Measurements from ENCODE around the gene INSIG1. TPM values are rescaled to one million over a fixed set of nuclear protein-coding genes. Genes with fewer than 3 reads are reported as not detected.

Gene INSIG1
- total RNA-seq, 1 experiment from 2014 or later = 54.7 TPM

DNA sequence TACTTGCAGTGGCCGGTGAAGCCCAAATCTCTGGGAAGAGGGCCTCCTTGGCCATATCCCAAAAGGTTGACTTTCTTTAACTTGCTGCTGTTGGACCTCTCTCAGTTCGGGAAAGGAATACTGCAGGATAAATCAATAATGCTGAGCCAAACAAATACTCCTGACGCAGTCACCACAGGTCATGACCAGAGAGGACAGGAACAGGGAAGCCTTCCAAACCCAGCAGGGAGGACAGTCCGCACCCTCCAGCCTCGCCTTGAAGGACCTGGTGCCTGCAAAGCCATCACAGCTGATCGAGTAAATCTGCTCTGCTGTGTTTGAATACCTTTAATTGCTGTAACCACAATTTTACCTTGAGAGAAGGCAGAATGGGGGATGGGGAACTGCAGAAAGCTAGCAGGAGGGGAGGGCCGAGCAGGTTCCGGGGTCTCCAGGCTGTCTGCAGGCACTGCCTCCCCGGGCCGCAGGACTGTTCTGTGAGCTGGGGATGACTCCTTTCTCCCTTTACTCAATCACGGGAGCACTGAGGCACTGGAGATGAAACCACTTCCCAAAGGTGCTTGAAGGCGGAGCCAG, 20.8 kb upstream of the INSIG1 start (continued):
- TF ChIP-seq, protein P1, sequence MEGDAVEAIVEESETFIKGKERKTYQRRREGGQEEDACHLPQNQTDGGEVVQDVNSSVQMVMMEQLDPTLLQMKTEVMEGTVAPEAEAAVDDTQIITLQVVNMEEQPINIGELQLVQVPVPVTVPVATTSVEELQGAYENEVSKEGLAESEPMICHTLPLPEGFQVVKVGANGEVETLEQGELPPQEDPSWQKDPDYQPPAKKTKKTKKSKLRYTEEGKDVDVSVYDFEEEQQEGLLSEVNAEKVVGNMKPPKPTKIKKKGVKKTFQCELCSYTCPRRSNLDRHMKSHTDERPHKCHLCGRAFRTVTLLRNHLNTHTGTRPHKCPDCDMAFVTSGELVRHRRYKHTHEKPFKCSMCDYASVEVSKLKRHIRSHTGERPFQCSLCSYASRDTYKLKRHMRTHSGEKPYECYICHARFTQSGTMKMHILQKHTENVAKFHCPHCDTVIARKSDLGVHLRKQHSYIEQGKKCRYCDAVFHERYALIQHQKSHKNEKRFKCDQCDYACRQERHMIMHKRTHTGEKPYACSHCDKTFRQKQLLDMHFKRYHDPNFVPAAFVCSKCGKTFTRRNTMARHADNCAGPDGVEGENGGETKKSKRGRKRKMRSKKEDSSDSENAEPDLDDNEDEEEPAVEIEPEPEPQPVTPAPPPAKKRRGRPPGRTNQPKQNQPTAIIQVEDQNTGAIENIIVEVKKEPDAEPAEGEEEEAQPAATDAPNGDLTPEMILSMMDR (IDR thresholded peaks at IDR 0.05 in 2 of 3, conservative IDR thresholded peaks at IDR 0.05 in 1 of 3; ENCODE audit: borderline replicate concordance in 1 of 3, insufficient read depth in 1 of 3, low read depth in 2 of 3, low read length in 2 of 3) = no peak
- TF ChIP-seq RAD21 (IDR thresholded peaks at IDR 0.05; ENCODE audit: low read depth) (no peak), CBX3 (IDR thresholded peaks at IDR 0.05; ENCODE audit: low read depth) (no peak)

DNA sequence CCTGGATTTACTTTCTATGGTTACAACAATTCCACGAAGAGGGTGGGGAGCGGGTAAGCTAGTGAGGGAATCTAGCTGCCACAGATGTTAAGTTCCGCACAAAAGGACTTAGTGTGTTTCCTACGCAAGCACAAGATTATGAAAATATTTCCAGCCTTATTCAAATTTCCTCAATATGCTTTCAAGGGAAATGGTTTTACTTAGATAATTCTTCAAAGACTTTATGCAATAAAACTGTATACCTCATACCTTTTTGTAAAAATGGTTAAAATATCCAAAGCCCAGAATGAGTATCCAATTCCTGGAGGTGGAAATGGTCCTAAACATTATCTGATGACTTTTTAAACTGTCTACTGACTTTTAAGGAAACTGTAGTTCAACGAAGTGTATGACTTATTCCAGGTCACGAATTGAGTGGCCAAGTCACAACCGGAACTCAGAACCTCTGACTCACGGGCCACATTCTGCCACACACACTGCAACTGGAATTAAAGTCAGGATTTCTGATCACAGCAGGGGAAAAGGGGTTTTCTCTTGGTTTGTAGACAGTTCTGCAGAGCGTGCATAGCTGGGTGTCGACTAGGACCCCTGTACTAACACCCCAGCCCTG, 20.2 kb upstream of the INSIG1 start:
- Histone ChIP-seq H3K4me3 (replicated peaks in 1 of 2; ENCODE audit: low read depth in 1 of 2, low read length in 2 of 2) (no peak overlapping the region), H2AFZ (ENCODE audit: low read depth, low read length, poor library complexity, severe bottlenecking) (peak overlapping the region; percentile 16), H3K9me2 (ENCODE audit: insufficient read depth) (no peaks in the 10 kb centered on the region), H3K9ac (ENCODE audit: low read length) (no peak overlapping the region), H3K9me3 (ENCODE audit: control insufficient read depth in 1 of 2, insufficient read depth in 1 of 2, low read depth in 1 of 2, low read length in 2 of 2) (no peaks in the 10 kb centered on the region), H3K27me3 (ENCODE audit: insufficient read depth, low read length) (peaks cover 23% of the 10 kb centered on the region; the same call in 1 of the 2 replicates), H3K79me2 (ENCODE audit: insufficient read depth, low read length) (no peaks in the 10 kb centered on the region), H4K20me1 (ENCODE audit: insufficient read depth) (no peaks in the 10 kb centered on the region), H3K36me3 (ENCODE audit: control insufficient read depth in 1 of 2, insufficient read depth in 2 of 2, low read length in 2 of 2) (no peaks in the 10 kb centered on the region), H3K4me2 (ENCODE audit: low read length) (0 out of 2 replicates have a peak overlapping the region, but pooled peaks have one; percentile 14), H3K4me1 (ENCODE audit: control insufficient read depth in 1 of 2, insufficient read depth in 2 of 2, low read length in 2 of 2) (peaks cover 0 to 19% of the 10 kb centered on the region in 2 experiments; a peak in 2 of 4 replicates), H3K27ac (ENCODE audit: low read depth, low read length) (no peak overlapping the region)
- no TSS peak for BruUV-seq (replicated peaks)
- intact Hi-C loops (cut with micrococcal nuclease) = no loop called here
- ChIA-PET CTCF (no interaction called here), POLR2A (no interaction called here), RAD21 (ENCODE audit: low non-redundant PET in 1 of 2, low total read pairs in 2 of 2, uncharacterized antibody in 2 of 2, unreplicated experiment in 2 of 2) (no interaction called here)
- 0 out of 2 replicates have a peak, but pooled peaks have one; percentile 30 for ATAC-seq
- TF ChIP-seq CBX3 (IDR thresholded peaks at IDR 0.05; ENCODE audit: low read depth) (no peak), EGR1 (IDR thresholded peaks at IDR 0.05; ENCODE audit: low read depth) (no peak), RAD21 (IDR thresholded peaks at IDR 0.05; ENCODE audit: low read depth) (no peak), JUND (IDR thresholded peaks at IDR 0.05) (no peak), POLR2A (IDR thresholded peaks at IDR 0.05; ENCODE audit: borderline replicate concordance, extremely low read depth, insufficient read depth, insufficient read length) (no peak), CEBPB (IDR thresholded peaks at IDR 0.05; ENCODE audit: low read depth) (no peak), EZH2 (IDR thresholded peaks at IDR 0.05) (no peak), YY1 (IDR thresholded peaks at IDR 0.05; ENCODE audit: extremely low read depth, insufficient replicate concordance, low read depth, low read length) (no peak), EZH2phosphoT487 (IDR thresholded peaks at IDR 0.05; ENCODE audit: borderline replicate concordance) (no peak)
- TF ChIP-seq, protein P2, sequence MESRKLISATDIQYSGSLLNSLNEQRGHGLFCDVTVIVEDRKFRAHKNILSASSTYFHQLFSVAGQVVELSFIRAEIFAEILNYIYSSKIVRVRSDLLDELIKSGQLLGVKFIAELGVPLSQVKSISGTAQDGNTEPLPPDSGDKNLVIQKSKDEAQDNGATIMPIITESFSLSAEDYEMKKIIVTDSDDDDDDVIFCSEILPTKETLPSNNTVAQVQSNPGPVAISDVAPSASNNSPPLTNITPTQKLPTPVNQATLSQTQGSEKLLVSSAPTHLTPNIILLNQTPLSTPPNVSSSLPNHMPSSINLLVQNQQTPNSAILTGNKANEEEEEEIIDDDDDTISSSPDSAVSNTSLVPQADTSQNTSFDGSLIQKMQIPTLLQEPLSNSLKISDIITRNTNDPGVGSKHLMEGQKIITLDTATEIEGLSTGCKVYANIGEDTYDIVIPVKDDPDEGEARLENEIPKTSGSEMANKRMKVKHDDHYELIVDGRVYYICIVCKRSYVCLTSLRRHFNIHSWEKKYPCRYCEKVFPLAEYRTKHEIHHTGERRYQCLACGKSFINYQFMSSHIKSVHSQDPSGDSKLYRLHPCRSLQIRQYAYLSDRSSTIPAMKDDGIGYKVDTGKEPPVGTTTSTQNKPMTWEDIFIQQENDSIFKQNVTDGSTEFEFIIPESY (IDR thresholded peaks at IDR 0.05; ENCODE audit: extremely low read depth, insufficient replicate concordance, low read length) = no peak
- TF ChIP-seq, protein P1 (IDR thresholded peaks at IDR 0.05 in 2 of 3, conservative IDR thresholded peaks at IDR 0.05 in 1 of 3; ENCODE audit: borderline replicate concordance in 1 of 3, insufficient read depth in 1 of 3, low read depth in 2 of 3, low read length in 2 of 3) = no peak
- no peak for DNase-seq (ENCODE audit: low read depth, low spot score)

Data from HCT116 (cell line).